ENCODE results near the gene TMPRSS13.
"Not testable (repeated sequence)": the region's sequence is repeated elsewhere in the genome, so short reads cannot be mapped to it uniquely, and the experiment has no call there.

Gene TMPRSS13

DNA sequence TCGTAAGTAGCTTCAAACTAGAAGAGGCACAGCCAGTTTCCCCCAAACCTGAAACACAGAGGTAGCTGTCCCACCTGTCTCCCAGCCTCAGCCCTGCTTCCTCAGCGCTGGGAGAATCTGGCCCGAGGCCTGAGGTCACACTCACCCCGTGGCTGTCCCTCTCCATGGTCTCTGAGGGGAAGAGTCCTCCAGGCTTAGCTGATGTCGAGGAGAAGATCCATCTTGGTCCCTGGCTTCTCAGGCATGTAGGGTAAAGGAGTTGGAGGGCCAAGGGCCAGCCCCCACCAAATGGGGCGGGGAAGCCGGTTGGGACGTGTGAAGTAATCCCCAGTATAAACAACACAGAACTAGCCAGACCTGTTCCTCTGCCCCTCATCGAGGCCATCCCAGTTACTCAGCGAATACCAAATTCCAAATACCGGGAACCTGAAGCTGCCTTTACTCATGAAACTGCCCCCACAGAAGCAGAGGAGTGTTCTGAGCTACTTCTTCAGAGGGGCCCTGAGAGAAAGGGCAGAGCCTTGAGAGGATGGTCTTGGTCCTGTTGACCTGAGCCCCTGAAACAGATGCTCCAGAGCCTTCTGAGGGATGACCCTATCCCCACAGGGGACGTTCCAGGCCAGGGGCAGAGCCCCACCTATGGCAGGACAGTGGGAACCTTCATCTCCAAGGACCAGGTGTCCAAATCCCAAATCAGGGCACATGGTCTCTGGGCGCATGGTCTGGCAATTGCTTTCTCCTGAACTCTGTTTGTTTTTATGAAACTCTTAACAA is at the start of gene TMPRSS13:
Gene TMPRSS13 (minus strand): TSS at position 261 of the 774 bp plus-strand sequence. CDS start 95 bp downstream, at position 166.
- in situ Hi-C loops (cut with MboI; ENCODE audit: low sequenced_read_pairs) = no loop called here

DNA sequence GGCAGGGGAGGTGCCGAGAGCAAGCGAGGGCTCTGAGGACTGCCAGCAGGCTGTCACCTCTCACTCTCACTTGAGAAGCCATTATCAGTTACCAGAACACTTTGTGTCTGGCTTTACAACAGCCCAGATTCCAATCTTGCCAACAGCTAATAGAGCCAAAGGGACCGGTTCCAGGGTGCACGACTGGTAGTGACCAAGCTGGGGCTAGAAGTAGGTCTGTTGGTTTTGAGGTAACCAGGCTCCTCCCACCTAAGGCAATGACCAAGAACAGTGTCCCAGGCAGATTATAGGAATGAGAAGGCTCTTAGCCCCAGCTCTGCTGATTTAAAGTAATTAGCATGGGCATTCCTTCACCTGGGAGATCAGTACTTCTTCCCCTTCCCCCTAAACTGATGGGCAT is 49.8 kb upstream of the TMPRSS13 start:
- in situ Hi-C loops (cut with MboI; ENCODE audit: low sequenced_read_pairs) = no loop called here

DNA sequence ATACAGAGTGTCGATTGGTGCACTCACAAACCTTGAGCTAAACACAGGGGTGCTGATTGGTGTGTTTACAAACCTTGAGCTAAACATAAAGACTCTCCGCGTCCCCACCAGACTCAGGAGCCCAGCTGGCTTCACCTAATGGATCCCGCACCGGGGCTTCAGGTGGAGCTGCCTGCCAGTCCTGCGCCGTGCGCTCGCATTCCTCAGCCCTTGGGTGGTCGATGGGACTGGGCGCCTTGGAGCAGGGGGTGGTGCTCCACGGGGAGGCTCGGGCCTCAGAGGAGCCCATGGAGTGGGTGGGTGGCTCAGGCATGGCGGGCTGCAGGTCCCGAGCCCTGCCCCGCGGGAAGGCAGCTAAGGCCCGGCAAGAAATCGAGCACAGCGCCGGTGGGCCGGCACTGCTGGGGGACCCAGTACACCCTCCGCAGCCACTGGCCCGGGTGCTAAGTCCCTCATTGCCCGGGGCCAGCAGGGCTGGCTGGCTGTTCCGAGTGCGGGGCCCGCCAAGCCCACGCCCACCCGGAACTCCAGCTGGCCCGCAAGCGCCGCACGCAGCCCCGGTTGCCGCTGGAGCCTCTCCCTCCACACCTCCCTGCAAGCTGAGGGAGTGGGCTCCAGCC is 49.2 kb upstream of the TMPRSS13 start:
- in situ Hi-C loops (cut with MboI; ENCODE audit: low sequenced_read_pairs) = not testable (repeated sequence)

DNA sequence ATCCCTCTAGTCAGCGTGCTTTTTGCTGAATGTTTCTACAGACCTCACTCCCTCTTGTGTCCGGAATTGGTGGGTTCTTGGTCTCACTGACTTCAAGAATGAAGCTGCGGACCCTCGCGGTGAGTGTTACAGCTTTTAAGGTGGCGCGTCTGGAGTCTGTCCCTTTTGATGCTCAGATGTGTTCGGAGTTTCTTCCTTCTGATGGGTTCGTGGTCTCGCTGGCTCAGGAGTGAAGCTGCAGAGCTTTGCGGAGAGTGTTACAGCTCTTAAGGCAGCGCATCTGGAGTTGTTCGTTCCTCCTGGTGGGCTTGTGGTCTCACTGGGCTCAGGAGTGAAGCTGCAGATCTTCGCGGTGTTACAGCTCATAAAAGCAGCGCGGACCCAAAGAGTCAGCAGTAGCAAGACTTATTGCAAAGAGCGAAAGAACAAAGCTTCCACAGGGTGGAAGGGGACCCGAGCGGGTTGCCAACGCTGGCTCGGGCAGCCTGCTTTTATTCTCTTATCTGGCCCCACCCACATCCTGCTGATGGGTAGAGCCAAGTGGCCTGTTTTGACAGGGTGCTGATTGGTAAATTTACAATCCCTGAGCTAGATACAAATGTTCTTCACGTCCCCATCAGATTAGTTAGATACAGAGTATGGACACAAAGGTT is 48.5 kb upstream of the TMPRSS13 start:
- in situ Hi-C loops (cut with MboI; ENCODE audit: low sequenced_read_pairs) = not testable (repeated sequence)

DNA sequence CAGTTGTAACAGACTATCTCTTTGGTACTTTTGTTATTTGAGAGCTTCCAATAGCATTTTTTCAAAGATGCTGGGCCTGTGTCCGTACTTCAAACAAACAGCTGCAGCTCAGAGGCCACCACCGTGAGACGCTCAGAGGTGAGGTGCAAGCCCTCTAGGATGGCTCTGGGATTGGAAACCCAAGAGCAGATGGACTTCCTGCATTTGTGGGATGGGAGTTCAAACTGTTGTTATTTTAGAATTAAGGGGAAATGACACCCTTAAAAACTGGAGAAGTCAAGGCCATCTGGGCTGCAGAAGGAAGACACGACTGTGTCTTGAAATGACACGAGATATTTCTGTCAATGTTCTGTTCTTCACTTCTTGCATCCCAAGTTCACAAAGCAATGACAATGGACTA is 47.8 kb upstream of the TMPRSS13 start:
- in situ Hi-C loops (cut with MboI; ENCODE audit: low sequenced_read_pairs) = no loop called here

DNA sequence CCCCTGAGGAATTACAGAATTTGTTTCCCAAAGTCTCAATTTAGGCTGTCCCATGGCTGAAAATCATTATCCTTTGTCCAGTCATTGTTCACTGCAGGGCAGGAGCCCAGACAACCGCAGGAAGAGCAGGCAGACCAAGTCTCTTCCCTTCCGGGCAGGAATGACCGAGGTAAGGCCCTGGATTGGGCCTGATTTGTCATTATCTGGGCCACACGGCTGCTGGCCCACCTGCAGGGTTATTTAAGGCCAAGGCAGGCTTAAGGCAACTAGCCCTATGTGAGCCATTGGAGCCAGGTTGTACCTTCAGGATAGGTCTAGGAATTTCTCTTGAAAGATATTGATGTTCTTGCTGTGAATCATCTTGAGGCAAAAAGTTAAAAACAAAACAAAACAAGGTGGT is 47.2 kb upstream of the TMPRSS13 start:
- in situ Hi-C loops (cut with MboI; ENCODE audit: low sequenced_read_pairs) = no loop called here

DNA sequence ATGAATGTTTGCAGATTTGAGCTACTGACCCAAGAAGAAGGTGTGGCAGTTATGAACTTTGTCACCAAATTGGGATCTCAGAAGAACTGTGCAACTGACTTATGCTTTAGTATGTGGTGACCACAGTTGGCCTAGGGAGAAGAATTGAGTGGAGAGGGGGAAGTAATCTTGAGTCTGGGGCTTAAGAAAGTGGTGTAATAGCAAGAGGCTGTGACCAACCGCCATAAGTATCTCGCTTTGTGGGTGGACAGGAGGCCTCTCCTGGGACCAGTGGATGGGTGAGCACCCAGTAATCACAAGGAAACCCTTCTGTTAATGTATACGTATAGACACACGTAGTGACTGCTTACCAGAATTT is 44.3 kb upstream of the TMPRSS13 start:
- in situ Hi-C loops (cut with MboI; ENCODE audit: low sequenced_read_pairs) = no loop called here

DNA sequence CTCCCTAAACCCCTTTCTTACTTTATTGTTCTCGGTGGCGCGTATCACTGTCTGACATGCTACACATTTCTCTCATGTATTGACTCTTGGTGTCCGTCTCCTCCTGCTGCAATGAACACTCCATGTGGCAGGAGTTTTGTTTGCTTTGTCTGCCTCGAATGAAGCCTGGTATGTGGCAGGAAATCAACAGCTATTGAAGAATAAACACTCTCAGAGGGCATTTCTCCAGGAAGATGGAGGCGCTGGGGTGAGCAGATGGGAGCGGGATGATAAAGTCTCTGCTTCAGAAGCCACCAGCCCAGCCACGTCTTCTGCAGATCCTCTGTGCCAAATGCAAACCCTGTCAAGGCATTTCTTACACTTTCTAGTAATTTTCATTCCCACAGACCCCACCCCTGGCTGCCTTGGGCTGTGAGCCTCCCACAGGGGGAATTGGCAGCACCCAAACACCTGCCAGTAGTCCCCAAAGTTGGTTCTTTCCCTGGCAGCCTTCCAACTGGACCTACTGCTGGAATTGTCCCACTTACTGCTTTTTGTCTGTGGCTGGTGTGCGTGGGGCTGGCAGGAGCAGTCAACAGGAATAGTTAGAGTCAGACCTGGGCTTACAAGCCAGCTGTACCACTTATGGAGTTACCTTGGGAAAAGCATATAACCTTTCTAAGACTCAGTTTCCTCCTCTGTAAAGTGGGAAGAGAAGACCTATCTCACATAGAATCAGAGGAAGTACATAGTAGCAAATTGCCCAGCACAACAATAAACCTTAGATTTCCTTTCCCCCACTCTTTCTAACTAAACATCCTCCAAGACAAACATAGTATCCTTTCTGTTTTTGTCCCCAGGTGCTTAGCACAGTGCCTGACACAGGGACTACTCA is 43.7 kb upstream of the TMPRSS13 start:
- in situ Hi-C loops (cut with MboI; ENCODE audit: low sequenced_read_pairs) = no loop called here

DNA sequence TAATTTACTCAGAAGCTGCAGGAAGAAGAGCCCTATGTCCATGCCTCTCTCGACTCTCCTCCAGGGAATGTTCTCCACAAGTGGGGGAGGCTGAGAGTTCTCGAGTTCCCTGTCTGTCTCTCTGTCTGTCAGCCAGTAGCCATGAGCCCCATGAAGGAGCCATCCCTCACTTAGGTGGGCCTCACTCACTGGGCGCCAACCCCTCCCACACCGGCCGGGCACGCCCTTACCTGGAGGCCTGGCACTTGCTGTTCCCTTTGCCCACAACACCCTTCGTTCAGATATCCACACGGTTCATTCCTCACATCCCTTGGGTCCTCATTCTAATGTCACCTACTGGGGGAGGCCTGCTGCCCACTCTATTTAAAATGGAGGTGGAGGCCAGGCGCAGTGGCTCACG is 42.8 kb upstream of the TMPRSS13 start:
- in situ Hi-C loops (cut with MboI; ENCODE audit: low sequenced_read_pairs) = no loop called here

DNA sequence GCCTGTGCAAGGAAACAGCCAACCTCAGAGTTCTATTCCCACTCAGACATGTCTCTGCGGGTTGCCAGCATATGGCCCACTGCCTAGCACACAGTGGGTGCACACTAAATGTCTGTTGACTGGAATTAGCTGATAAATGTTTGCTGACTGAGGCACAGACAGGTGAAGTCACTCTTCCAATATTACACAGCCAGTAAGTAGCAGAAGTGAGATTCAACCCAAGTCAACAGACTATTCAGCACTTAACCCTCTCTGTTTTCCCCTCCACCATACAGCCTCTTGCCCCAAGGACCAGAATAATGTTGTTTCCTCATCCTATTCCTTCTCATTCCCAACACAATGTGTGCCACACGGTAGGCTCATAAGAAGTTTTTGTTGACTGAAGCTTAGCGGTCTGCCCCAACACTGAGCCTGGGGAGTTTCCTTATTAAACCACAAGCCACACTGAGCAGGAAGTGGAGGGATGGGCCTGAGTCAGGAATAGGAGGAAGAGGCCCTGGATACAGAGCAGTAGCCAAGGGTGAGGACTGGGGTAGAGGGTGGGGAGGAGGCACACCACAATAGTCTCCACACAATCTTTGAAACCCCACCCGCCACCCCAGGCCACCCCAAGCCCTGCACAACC is 41.3 kb upstream of the TMPRSS13 start:
- in situ Hi-C loops (cut with MboI; ENCODE audit: low sequenced_read_pairs) = no loop called here

DNA sequence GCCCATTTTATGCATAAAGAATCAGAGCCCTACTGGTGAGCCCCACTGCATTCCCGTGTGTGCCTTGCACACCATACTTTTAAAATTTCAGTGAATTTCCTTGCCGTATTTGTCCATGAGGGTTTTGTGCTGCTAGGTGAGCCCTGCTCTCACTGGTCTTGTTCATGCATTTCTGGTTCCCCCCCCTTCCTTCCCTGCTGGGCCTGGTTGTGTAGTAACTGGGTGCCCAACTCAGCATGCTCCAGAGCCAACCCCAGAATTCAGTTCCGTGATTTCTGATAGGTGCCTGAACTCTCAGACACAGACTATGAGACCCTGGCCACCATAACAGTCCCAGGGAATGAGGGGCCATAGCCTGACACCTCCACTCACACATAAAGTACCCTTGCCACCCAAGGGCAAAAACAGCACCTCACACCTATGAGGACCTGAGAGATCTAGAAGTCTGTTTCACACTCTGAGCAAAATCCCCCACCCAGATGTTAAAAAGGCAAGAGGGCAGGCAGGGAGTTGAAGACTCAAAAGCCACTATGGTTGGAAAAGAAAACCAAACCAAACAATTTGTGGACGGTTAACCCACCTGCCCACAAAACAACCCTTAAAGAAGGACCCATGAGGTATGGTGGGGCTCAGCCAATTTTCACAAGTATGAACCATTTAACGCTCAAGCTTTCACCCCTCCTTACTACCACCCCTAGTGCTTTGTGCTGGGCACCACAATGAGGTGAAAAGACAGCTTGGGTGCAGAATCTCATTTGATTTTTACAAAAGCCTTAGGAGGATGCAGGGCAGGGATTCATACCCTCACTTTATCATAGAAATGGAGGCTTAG is 40.2 kb upstream of the TMPRSS13 start:
- in situ Hi-C loops (cut with MboI; ENCODE audit: low sequenced_read_pairs) = no loop called here

DNA sequence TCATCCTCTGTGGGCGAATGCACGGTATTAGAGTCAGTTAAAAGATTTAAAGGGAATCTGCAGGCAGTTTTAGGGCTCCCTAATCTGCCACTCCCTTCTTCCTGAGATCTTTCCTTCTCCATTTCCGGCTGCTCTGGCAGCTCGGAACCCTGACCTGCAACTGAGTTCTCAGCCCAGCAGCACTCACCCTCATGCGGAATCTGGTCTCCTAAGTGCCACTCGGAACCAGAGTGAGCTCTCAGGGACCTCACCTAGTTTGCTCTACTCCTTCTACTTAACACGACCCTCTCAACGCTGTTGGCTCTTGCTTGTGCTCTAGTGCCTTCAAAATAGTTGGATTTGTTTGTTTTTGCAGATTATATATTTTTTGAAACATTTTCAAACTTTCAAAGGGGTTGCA is 37.7 kb upstream of the TMPRSS13 start:
- in situ Hi-C loops (cut with MboI; ENCODE audit: low sequenced_read_pairs) = no loop called here

DNA sequence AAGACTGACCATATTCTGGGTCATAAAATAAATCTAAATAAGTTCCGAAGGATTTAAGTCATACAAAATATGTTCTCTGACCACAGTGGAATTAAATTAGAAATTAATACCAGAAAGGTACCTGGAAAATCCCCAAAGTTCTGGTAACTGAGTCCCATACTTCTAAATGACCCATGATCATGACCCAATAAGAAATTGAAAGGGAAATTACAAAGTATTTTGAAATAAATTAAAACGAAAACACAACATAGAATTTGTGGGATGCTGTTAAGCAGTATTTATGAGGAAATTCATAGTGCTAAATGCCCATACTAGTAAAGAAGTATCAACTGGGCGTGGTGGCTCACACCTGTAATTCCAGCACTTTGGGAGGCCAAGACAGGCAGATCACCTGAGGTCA is 33.6 kb upstream of the TMPRSS13 start:
- in situ Hi-C loops (cut with MboI; ENCODE audit: low sequenced_read_pairs) = no loop called here

DNA sequence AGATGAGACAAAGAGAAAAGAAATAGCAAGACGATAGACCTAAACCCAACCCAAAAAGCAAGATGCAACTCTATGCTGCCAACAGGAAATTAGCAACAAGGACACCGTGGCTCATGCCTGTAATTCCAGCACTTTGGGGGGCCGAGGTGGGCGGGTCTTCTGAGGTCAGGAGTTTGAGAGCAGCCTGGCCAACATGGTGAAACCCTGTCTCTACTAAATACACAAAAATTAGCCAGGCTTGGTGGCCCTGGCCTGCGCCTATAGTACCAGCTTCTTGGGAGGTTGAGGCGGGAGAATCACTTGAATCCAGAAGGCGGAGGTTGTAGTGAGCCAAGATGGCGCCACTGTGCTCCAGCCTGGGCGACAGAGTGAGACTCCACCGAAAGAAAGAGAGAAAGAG is 32.7 kb upstream of the TMPRSS13 start:
- in situ Hi-C loops (cut with MboI; ENCODE audit: low sequenced_read_pairs) = no loop called here

DNA sequence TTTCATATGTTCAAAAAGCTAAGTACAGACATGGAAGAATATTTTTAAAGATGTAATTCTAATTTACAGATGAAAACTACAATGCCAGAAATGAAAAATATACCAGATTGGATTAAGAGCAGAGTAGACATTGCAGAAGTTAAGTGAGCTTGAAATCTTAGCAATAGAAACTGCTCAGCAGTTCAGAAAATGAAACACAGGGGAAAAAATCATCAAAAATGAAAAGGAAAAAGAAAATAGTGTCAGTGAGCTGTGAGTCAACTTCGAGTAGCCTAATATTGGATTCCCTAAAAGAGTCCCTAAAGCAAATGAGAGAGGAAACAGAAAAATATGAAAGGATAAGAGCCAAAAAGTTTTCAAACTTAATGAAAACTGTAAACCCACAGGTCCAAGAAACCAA is 31.2 kb upstream of the TMPRSS13 start:
- in situ Hi-C loops (cut with MboI; ENCODE audit: low sequenced_read_pairs) = no loop called here

DNA sequence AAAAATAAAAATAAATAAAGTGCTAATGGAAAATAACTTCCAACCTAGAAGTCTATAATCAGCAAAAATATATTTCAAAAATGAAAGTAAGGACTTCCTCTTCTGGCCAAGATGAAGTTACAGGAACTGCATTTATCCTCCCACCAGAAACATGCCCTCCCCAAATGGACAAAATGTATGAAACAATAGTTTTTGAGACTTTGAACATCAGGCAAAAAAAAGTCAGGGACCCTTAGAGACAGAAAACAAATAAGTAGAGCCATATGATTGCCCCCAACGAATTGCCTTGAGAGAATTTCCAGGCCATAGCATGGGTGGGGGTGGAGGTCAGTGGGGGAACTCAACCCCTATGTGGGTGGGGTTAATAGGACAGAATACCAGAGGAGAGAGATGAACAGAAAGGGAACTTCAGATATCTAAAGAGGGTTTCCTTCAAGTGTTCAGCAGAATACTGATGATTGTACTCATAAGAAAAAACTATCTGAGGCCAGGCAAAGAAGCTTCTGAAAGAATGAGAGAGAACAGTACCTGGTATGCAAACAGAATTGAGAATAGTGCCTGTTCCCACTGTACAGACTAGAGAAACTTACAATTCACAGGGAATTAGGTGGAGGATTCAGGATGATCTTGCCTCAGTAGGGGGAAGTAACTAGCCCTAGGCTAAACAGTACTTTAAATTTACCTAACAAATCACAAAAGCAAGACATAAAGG is 30.4 kb upstream of the TMPRSS13 start:
- in situ Hi-C loops (cut with MboI; ENCODE audit: low sequenced_read_pairs) = no loop called here

DNA sequence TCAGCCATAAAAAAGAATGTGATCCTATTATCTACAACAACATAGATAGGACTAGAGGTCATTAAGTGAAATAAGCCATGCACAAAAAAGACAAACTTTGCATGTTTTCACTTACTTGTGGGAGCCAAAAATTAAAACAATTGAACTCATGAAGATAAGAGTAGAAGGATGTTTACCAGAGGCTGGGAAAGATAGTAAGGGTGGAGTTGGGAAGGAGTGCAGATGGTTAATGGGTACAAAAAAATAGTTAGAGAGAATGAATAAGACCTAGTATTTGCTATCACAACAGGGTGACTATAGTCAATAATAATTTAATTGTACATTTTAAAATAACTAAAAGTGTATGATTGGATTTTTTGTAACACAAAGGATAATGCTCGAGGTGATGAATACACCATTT is 29.7 kb upstream of the TMPRSS13 start:
- in situ Hi-C loops (cut with MboI; ENCODE audit: low sequenced_read_pairs) = no loop called here

DNA sequence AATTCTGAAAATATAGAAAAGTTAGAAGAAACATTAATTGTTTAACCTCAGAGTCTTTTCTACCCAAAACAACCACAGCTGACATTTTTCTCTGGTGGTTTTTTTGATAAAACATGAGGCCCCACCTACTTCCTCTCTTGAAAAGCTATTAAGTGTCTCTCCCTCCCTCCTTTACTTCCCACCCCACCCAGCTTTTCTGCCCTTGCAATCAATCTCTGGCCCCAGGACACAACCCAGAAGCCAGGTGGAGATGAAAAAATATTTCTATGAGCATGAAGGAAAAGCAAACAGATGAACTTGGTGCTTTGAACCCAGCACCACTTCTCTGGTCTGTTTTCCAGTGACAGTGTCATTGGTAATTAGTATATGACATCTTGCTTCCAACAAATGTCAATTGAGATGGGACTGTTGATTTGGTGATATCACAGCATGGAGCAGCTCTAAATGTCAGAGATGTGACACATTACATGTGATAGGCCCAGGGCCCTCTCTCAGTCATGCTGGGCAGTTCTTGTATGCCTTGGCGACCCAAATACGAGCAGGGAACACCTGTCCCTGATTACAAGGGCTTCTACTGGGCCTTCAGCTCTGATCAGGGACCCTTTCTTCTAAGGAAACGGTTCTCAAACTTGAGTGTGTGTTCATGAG is 23.9 kb upstream of the TMPRSS13 start:
- in situ Hi-C loops (cut with MboI; ENCODE audit: low sequenced_read_pairs) = loop anchor here (5.0 kb wide), 1 partner anchor 104 kb away; no protein-coding TSS in a partner anchor

Measured in HL-60/S4 (cell line).